NCI-H2081 (cell line): Measurements from ENCODE around the gene BRINP2.

Source experiments
- DNase-seq, 2 experiments: peaks; one replicate each; lab custom pipeline; 2025; lab: John Stamatoyannopoulos, UW

BRINP2 gene

DNA sequence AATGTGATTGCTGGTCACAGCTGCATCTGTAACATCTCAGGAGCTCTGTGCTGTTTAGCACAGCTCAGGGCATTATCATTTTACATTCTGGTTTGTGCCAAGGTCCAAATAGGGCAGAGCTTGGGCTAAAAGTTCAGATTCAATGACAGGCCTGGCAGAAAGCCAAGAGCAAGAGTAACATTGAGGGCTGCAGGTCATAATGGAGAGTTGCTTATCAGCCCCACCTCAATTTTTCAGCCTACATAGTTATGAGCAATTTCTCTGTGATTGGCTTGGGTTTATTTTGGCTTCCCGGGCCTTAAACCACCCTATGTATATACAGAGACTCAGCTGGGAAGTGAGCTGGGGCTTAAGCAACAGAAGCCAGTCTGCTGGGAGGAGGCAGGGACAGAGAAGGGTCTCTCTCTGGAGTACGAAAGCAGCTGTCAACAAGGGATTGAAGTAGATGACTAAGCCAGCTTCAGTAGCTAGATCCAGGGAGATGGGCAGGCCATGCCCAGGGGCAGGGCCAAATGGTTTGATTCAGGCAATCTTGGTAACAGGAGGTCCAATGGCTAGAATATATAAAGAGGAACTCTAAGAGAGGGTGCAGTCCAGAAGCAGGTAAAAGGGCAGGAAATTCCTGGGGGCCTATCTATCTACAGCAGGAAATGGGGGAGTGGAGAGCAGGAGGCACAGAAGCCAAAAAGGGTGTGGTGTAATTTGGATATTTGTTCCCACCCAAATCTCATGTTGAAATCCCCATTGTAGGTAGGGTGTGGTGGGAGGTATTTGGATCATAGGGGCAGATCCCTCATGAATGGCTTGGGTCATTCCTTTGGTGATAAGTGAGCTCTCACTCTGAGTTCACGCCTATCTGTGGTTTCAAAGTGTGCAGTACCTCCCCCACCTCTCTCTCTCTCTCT, 49.0 kb downstream of the BRINP2 start:
- DNase-seq = no peak

DNA sequence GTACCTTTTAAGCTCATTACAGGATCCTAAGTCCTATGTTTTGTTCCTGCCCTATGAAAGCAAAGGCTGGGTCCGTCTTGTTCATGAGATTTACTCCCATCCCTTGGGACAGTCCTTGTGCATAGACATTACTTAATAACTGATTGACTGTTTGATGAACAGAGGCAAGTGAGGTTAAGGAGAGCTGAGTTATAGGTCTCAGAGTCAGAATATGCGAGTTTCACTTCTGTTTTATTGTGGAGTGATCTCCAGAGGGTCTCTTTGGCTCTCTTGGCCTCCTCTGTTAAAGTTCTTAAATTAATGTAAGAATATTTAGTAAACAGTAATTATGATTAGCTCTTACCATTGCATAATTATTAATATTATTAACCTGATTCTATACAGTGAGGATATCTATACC, 52.6 kb downstream of the BRINP2 start:
- DNase-seq = no peak

DNA sequence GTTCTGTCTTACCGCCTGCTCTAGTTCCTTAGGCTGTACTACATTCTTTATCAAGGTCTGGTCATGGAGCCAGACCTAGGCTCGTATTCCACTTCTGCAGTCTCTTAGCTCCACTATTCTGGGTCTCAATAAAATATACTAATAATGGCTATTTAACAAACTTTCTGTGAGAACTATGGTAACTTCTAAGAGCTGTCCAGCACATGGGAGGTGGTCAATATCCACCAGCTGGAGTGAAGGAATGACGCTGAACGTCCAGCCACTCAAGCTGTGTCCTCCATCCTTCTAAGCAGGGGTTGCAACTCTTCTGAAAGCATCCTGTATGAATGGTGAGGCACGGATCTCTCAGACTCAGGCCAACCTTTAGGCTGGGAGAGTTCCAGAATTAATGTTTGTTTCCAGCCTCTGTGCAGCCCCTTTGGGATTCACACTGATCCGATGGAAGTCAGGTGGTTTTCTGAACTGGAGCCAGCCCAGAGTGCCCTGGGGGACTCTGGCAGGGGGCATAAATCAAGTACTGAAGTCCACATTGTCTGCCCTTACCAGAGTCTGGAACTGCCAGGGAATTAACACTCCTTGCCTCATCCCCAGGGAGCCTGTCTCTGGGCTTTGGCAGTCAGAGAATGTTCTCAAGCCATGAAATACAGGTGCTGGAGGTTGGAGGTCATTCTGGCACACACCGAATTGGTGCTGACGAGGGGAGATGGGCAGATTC, 57.4 kb downstream of the BRINP2 start:
- peak in 1 of 2 experiments; percentile 6 for DNase-seq

DNA sequence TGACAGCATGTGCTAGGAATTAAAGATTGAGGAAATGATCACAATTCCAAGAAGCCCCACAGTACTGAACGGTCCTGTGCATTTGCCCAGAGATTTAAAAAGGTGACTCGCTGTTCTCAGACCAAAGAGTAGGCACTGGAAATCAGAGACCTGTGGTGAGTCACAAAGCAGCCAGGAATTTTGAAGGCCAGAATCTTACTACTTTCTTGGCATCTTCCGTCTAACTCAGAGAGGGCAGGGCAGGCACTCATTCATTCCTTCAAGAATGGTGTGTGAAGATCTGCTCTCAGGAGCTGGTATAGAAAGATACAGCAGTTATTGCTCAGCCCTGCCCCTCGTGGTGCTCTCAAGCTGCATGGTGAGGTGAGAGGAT, 57.9 kb downstream of the BRINP2 start:
- no peak for DNase-seq

DNA sequence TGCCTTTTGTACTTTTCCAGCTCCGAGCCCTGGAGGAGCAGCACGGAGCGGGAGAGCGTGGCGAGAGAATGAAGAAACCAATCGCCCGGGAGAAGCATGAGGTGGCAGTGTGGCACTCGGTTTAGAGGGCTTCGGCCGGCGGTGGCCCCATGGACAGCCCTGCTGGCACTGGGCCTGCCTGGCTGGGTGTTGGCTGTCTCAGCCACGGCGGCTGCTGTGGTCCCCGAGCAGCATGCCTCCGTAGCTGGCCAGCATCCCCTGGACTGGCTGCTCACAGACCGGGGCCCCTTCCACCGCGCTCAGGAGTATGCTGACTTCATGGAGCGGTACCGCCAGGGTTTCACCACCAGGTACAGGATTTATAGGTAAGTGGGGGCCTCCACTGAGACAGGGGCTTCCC, 59.0 kb downstream of the BRINP2 start:
- no peak for DNase-seq

DNA sequence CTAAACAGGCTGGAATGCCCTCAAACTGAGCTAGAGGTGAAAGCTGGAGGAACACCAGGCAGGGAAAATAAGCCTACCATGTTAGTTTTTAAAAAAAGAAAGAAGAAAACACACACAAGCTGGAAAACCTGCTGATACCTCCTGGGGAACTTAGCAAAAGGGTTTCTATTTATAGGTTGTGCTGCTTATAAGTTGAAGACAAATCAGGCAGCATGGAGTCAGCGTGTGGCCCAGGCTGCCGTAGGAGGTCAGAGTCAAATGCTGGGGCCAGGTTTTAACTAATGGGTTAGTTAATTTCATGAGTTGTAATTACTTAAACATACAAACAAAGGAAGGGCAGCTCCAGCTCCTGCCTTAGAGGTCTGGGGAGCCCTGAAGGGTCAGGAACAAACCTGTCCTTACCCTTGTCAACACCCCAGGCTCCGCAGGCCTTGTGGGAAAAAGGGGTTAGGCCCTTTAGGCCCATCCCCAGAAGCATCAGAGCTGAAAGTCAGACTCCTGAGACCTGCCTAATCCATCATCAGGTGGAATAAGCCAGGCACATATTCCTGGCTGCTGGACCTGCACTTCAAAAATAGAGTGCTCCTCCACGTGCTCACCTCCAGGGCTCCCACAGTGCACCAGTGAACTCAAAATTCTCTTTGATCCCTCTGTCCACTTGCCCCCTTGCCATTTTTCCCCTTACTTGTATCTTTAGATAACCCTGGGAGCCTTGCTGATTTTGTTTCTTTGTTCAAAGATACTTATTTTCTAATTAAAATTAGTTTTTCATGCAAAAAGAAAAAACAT, 59.7 kb downstream of the BRINP2 start:
- DNase-seq = no peak

DNA sequence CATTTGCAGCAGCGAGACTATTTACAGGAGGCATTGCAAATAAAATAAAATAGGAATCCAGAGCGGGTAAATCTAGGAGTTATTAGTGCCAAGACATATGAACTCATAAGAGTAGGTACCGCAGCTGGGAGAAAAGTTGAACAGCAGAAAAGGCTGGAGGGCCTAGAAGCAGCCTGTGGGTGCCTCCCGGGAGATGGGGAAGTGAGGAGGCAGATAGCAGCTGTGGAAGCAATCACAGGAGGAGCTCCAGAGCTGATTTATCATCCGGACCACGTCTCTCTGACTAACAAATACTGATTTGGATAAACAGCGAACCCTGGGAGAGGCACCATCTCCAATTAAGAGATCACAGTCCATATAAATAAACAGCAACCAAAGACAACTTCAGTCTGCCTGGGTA, 64.6 kb downstream of the BRINP2 start:
- no peak for DNase-seq

DNA sequence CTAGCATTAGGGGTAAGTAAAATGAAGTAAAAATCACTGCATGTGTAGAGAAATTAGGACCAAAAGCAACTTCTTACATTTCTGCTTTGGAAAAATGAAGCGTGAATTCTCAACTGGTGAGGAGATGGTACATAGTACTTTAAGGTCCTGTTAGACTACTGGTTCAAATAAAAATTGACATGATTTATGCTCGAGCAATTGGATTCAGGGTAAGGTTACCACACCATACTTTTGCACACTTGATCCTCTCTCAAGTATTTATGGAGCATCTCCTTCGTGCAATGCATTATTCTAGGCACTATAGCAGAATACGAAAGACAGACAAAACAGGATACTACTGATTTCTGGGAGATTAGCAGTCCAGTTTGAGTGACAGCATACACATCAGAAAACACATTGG, 66.2 kb downstream of the BRINP2 start:
- DNase-seq = no peak

DNA sequence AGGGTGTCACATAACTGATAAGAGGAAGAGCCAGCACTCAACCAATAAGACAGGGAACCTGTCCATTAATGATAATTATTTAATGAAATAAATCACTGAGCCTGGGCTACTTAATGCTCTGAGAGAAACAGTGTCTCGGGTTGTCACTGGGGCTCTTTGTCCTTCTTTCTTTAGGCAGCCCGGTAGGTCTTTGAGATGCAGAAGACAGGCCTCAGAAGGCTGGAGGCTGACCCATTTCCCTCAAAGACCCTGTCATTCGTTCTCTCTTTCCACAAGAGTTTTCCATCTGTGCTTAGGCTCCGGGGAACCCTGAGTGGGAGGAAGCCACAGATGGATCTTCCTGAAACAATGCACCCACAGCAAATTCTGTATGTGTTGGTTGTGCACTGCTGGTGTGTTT, 68.2 kb downstream of the BRINP2 start:
- no peak for DNase-seq

DNA sequence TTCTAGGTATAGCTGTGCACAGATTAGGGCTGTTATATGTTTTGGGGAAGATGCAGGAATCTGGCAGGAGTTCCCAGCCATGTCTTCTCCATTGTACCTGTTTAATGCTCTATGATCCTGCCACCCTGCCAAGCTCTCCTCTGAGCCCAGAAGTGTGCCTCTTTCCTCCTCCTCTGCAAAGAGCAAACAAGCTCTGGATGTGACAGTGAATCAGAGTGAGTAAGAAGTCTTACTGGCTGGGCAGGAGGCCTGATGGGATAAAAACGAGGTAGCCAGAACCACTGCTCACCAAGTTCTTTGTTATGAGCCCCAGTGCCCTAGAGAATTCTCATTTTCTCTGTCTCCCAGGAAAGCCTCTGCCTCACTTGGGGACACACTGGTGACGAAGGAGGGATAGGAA, 69.0 kb downstream of the BRINP2 start:
- no peak for DNase-seq

DNA sequence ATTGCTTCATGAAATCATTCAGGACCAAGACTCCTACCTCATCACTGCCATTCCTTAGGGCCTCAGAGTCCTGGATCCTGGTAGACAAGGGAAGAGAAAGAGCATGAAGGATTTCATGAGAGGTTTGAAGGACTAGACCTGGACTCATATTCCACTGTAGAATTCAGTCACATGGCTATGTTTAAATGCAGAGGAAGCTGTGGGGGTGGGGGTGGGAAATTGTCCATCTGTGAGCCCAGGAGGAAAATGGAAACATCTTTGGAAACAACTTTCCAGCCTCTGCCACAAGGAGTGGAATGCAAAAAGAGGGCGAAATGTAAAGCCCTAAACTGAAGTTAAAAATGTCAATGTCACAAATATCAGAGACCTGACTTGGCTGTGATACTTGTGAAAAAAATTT, 73.0 kb downstream of the BRINP2 start:
- no peak for DNase-seq

DNA sequence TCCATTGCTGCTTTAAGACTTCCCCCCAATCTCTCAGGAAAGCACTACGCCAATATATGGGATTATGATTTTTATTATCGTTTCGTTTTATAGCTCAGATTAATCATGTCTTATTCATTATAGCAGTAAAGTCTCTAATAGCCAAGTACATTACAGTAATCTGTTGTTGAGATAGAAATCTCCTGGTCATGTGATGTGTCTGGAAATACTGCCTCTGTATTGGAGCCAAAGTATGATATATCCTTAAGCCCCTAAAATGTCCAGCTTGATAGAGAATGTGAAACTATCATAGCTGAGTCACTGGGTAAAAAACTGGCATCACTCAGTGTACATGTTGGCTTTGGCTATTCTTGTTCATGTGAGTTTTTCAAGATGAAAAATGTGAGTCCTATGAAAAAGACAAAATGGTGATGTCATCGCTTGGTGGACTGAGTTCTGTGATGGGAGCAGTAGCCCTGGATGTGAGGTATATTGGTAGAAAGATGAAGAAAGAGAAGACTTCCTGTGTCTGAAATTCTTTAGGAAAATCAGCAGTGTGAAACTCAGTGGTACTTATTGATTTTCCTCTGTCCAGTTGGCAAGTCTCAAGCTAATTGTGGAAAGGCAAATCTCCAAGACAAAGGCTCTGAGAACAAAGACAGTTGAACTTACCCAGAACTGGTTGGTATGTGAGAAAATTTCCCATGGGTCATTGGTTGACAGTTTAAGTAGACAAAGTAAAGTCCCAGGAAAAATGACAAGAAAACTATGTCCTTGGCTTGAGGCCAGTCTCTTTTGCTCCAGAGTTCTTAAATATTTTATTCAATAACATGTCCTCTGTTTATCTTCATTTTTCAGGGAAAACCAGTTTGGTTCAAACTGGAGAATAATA, 76.2 kb downstream of the BRINP2 start:
- no peak for DNase-seq

DNA sequence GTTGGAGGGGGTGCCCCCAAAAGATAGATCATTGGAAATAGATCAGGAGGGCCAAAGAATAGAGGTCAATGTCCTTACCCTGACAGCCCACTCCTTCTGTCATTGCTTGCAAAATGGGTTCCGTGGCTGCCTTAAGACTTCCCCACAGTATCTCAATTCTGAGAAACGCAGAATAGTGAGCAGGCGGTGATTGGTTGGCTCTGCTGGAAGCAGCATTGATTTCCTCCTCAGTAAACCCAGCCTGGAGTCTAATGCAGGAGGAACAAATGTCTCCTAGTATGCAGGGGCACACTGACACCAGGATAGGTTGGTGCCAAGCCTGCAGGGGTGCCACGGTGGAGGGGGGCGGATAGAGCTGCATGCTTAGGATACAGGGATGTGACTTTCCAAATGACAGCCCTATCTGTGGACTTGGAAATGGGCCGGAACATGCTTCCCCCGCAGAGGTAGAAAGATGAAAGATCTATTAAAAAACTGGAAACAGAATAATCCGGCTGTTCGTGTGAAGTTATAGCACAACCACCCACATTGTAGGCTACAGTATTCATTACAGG, 76.9 kb downstream of the BRINP2 start:
- no peak for DNase-seq

DNA sequence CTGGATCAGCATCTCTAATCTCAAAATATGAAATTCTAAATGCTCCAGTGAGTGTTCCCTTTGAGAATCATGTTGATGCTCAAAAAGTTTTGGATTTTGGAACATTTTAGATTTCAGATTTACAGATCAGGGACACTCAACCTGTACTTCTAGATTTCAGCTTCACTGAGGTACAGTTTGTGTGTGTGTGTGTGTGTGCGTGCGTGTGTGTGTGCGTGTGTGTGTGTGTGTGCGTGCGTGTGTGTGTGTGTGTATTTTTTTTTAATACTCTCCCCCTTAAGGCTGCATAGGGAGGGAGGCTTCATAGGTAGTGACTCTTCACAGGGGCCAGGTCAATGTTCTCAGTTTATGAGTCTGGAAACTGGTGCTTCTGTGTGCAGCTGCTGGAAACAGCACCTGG, 77.5 kb downstream of the BRINP2 start:
- DNase-seq = no peak

DNA sequence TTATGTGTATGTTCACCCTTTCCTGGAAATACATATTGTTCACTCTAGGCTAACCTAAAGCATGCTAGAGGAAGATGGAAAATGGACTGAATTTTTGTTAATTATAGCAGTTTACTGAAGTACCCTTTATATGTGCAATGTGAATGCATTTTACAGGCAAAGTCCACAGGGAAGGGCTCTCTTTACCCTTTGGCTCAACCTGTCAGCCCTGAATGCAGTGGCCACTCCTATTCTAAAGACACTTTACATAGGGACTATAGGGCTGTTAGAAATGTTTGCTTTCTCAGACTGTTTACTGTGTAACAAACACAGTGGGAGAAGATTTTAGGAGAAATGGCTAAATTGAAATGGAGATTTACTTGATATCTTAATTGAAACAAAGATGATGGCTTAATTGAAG, 78.5 kb downstream of the BRINP2 start:
- DNase-seq = no peak

DNA sequence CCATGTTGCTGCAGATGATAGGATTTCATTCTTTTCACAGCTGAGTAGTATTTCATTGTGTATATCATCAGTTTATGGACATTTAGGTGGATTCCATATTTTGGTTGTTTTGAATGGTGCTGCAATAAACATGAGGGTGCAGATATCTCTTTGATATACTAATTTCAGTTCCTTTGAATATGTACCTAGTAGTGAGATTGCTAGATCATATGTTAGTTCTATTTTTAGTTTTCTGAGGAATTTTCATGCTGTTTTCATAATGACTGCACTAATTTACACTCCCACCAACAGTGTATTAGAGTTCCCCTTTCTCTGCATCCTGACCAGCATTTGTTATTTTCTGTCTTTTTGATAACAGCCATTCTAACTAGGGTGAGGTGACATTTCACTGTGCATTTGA, 82.1 kb downstream of the BRINP2 start:
- no peak for DNase-seq

DNA sequence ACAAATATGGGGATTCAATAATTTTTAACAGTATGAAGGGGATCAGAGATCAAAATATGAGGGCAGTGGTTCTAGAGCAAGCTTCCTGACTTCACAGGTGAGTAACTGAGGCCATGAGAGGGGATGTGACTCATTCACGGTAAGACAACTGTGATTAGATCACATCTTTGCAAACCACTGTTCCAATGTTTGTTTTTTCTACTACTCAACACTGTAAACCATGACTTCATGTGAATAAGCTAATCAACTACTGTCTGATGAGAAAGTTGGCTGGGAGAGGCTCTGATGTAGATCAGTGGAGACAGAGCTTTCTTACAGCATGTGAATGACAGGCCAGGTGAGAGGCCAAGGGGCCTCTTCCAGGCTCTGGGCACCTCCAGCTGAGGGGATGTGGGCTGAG, 84.7 kb downstream of the BRINP2 start:
- DNase-seq = no peak

DNA sequence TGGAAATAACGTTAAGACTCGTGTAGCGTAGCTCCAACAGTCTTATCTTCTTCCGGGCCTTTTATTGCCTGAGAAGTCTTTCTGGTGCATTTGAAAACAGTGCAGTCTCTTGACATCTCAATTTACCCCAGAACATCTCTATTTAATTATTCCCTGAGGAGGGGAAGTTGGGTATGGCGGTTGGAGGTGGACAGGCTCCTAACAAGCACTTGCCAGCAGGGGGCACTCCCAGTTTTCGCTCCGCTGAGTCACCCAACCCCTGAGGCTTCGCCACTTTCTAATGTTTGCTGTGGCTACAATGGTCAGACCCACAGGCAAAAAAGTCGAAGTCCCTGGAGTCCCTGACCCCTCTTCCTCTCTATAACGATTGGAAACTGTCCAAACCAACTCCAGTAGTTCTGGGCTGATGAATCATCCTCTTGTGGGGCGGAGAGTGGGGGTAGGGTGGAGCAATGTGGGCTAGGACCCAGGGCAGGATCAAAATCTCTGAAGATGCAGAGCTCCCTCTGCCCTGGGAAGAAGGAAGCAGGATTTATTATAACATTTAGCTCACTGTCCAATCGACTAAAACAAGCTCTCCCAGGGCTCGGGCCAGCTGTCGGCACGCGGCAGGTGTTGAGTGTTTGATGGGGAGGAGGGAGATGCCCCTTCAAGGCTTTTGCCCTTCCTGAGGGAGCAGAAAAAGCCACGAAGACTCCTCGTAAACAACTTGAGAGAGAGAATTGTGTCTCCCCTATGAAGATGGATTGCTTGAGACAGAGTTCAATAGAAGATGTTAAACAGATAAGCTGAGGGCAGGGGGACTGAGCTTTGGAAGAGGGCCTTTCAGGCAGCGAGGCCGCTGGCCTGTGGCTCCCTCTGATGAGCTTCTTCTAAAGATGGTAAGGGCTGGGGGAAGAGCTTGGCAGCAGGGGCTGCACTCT, 85.7 kb downstream of the BRINP2 start:
- DNase-seq = peak in 1 of 2 experiments; percentile 4

DNA sequence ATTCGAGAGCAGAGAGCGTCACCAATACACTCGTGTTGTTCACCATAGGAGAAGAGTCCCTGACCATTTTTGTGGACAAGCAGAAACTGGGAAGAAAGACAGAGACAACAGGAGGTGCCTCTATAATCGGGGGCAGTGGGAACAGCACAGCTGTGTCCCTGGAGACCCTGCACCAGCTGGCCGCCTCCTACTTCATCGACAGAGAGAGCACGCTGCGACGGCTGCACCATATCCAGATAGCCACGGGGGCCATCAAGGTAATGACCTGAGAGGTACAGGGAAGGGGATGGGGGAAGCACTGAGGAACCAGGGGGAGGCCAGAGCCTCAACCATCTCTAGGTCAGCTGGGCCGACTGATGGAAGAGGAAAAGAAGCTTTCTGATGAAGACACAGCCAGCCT, 86.4 kb downstream of the BRINP2 start:
- no peak for DNase-seq

DNA sequence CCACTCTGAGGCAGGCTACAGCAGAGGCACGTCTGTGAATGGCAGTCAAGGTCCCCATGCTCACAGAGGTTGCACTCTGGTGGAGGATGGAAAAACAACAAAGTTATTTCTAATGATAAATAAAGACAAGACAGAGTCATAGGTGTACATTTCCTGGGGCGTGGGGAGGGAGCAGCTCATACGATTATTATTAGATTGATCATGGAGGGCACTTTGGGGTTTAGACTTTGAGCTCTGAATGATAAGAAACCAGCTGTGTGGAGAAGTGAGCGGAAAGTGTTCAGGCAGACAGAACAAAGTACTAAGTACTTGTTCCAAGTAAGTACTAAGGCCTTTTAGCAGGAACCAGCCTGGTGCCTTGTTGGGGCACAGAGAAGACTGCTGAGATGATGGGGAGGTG, 86.8 kb downstream of the BRINP2 start:
- DNase-seq = no peak
